Endothelial cell of umbilical vein (primary cell): ENCODE data around the gene SYNE1. TPM values are rescaled to one million over a fixed set of nuclear protein-coding genes. Genes with fewer than 3 reads are reported as not detected.
"Not testable (repeated sequence)": the region's sequence is repeated elsewhere in the genome, so short reads cannot be mapped to it uniquely, and the experiment has no call there.

Source experiments
- BruUV-seq: library from RNA; stranded (reverse); fragments of 400-500 nt; replicated peaks from 2 replicates; lab custom pipeline; 2021; lab: Mats Ljungman, UMichigan
- CTCF ChIA-PET: fragments of 300-600, 350-600 bp; sonication (Branson Sonifier 250); formaldehyde crosslinking; loops from one replicate; lab custom pipeline; 2021; ENCODE audit warnings: antibody characterized with exemption, inconsistent platforms; lab: Charles Lee
- POLR2A ChIA-PET: fragments of 300-600, 350-600 bp; sonication (Branson Sonifier 250); formaldehyde crosslinking; loops from one replicate; lab custom pipeline; 2021; ENCODE audit warnings: antibody characterized with exemption, inconsistent platforms; lab: Charles Lee
- DNase-seq: peaks from one replicate; pipeline ENCODE4 v3.0.0-alpha.2; 2011; ENCODE audit warnings: low read depth, low spot score
- FAIRE-seq: peaks from 2 replicates; lab custom pipeline; 2011; peaks lifted over from hg19 to GRCh38; lab: Jason Lieb, UNC
- H2AFZ ChIP-seq: 2 replicates; pipeline ENCODE4 v1.6.0; 2012; ENCODE audit warnings: low read depth, low read length, control low read depth, inconsistent platforms
- H3K27ac ChIP-seq: 2 replicates; pipeline ENCODE4 v1.5.1; 2011; ENCODE audit warnings: low read depth, mild to moderate bottlenecking, control low read depth, low read length, moderate library complexity; ENCODE audit not compliant: insufficient read depth
- H3K27me3 ChIP-seq, 2 experiments: 2 replicates each; pipeline versions ENCODE4 v1.6.0 to v1.6.1; 2011; ENCODE audit warnings: low read length in 2 of 2, mixed read lengths in 1 of 2; ENCODE audit not compliant: control insufficient read depth in 2 of 2, insufficient read depth in 2 of 2
- H3K36me3 ChIP-seq, 2 experiments: 2 replicates in 1 of 2; 3 replicates in 1 of 2; pipeline ENCODE4 v1.5.1; 2011; ENCODE audit warnings: low read length in 2 of 2, mild to moderate bottlenecking in 1 of 2, moderate library complexity in 1 of 2; ENCODE audit not compliant: control insufficient read depth in 2 of 2, insufficient read depth in 2 of 2; ENCODE audit errors: extremely low read depth in 1 of 2
- H3K4me1 ChIP-seq: 3 replicates; pipeline ENCODE4 v1.5.1; 2011; ENCODE audit warnings: mild to moderate bottlenecking, low read length; ENCODE audit not compliant: control insufficient read depth, insufficient read depth; ENCODE audit errors: extremely low read depth
- H3K4me2 ChIP-seq: 2 replicates; pipeline ENCODE4 v1.6.1; 2011; ENCODE audit warnings: low read length, control low read depth, mixed read lengths; ENCODE audit not compliant: insufficient read depth
- H3K4me3 ChIP-seq, 3 experiments: fragments of 200-600 bp in 1 of 3; sonication (generic), shearing (Covaris generic) in 1 of 3; replicated peaks in 1 of 3; 2 replicates each; pipeline ENCODE4 v1.5.1; 2011 to 2016; ENCODE audit warnings: control low read depth in 3 of 3, low read length in 3 of 3, mild to moderate bottlenecking in 2 of 3, inconsistent platforms in 1 of 3, low read depth in 1 of 3, moderate library complexity in 1 of 3; ENCODE audit not compliant: insufficient read depth in 1 of 3
- H3K79me2 ChIP-seq: 2 replicates; pipeline ENCODE4 v1.6.0; 2012; ENCODE audit warnings: low read length, inconsistent platforms; ENCODE audit not compliant: control insufficient read depth, insufficient read depth
- H3K9ac ChIP-seq: replicated peaks from 2 replicates; pipeline ENCODE3; 2011; ENCODE audit warnings: low read length, control low read depth; ENCODE audit not compliant: insufficient read depth; ENCODE audit errors: extremely low read depth
- H3K9me1 ChIP-seq: replicated peaks from 3 replicates; pipeline ENCODE4 v1.6.0; 2011; ENCODE audit warnings: mild to moderate bottlenecking, low read length; ENCODE audit not compliant: control insufficient read depth, insufficient read depth; ENCODE audit errors: extremely low read depth
- H3K9me3 ChIP-seq: replicated peaks from 2 replicates; pipeline ENCODE4 v1.5.1; 2012; ENCODE audit warnings: low read length, inconsistent platforms; ENCODE audit not compliant: control insufficient read depth, insufficient read depth
- H4K20me1 ChIP-seq: replicated peaks from 2 replicates; pipeline ENCODE3; 2011; ENCODE audit warnings: mild to moderate bottlenecking, low read length; ENCODE audit not compliant: control insufficient read depth, insufficient read depth; ENCODE audit errors: extremely low read depth
- GATA2 ChIP-seq: IDR thresholded peaks from 2 replicates; pipeline ENCODE4 v1.7.0; 2011; ENCODE audit warnings: low read depth, mild to moderate bottlenecking, moderate library complexity, mixed read lengths, low read length; ENCODE audit not compliant: insufficient read length, insufficient read depth
- dilution Hi-C: fragments of 300-500 bp; cut with MboI; formaldehyde crosslinking; loops from one replicate; pipeline ENCODE4 v1.15.0; 2019; ENCODE audit warnings: low sequenced_read_pairs; ENCODE audit not compliant: extremely low pct_ligation_motif_present
- intact Hi-C: fragments of 100-400 bp; cut with micrococcal nuclease; formaldehyde crosslinking; loops from one replicate; pipeline ENCODE4 v1.10.0; 2022
- polyA plus RNA-seq, 4 experiments: library from polyadenylated mRNA; depleted of rRNA in 3 of 4; stranded (reverse) in 3 of 4; unstranded in 1 of 4; fragments of >200 nt; gene quantifications; 2 replicates each; pipeline versions ENCODE4 v1.2.1 to v1.2.3, GENCODE V29; 2011 to 2012; ENCODE audit warnings: missing spikeins in 1 of 4
- total RNA-seq: library from RNA; stranded (reverse); gene quantifications from 2 replicates; pipeline ENCODE4 v1.2.3, GENCODE V29; 2021

The SYNE1 gene
- total and polyA plus RNA-seq, 2 donors (not counting 3 experiments of a cell fraction or from before 2014, with no cell fraction given), result 26.5 to 52.3 TPM

DNA sequence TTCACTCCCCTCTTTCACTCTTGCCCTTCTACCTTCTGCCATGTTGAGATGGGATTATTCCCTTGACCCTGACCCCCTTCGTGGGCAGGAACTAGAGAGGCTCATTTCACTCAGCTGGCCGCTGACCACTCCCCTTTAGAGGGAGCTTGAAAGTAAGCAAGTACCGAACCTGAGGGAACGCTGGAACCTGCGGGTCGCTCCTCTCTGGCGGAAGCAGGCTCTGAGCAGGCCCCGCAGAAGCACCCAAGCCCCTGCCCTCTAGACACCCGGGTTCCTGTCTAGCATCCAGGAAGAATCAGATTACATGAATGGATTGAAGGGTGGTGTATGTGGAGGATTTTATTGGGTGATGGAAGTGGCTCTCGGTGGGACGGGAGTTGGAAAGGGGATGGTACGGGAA lies 48.7 kb upstream of the SYNE1 start:
- Histone ChIP-seq H3K4me2 (no peak overlapping the region), H4K20me1 (no peaks in the 10 kb centered on the region), H3K9me3 (no peaks in the 10 kb centered on the region), H3K36me3 (no peaks in the 10 kb centered on the region), H3K9ac (no peak overlapping the region), H3K27me3 (no peaks in the 10 kb centered on the region), H3K9me1 (no peaks in the 10 kb centered on the region), H3K27ac (no peak overlapping the region), H3K79me2 (no peaks in the 10 kb centered on the region), H3K4me3 (no peak overlapping the region), H3K4me1 (no peaks in the 10 kb centered on the region), H2AFZ (no peak overlapping the region)
- FAIRE-seq (no peak), DNase-seq (no peak)
- BruUV-seq, result no TSS peak
- dilution Hi-C loops (no loop called here), intact Hi-C loops (no loop called here)
- ChIA-PET POLR2A (no interaction called here), CTCF (interaction anchor here (1.3 kb wide), 1 partner anchor 10 kb away, joined by 3 read pairs; no protein-coding TSS in a partner anchor)
- TF ChIP-seq GATA2, result no peak

DNA sequence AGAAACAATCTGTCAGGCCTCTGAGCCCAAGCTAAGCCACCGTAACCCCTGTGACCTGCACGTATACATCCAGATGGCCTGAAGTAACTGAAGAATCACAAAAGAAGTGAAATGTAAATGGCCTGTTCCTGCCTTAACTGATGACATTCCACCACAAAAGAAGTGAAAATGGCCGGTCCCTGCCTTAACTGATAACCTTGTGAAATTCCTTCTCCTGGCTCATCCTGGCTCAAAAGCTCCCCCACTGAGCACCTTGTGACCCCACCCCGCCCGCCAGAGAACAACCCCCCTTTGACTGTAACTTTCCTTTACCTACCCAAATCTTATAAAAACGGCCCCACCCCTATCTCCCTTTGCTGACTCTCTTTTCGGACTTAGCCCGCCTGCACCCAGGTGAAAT lies 45.8 kb upstream of the SYNE1 start:
- H2AFZ ChIP-seq, FAIRE-seq, H3K4me2 ChIP-seq, H3K9me1 ChIP-seq, H3K27me3 ChIP-seq, H3K27ac ChIP-seq, POLR2A ChIA-PET, DNase-seq, H3K4me1 ChIP-seq, intact Hi-C loops, H3K36me3 ChIP-seq, dilution Hi-C loops, BruUV-seq, H3K9me3 ChIP-seq, H3K4me3 ChIP-seq, H3K79me2 ChIP-seq, H3K9ac ChIP-seq, CTCF ChIA-PET, H4K20me1 ChIP-seq: not testable (repeated sequence)
